ENCODE data around the gene CCDC142. TPM values are rescaled to one million over a fixed set of nuclear protein-coding genes. Genes with fewer than 3 reads are reported as not detected.
"Not testable (repeated sequence)": the region's sequence is repeated elsewhere in the genome, so short reads cannot be mapped to it uniquely, and the experiment has no call there.

Gene CCDC142
- total RNA-seq, 5 donors from 2014 or later (not counting 1 experiment from before 2014, with no cell fraction given), result 16.1 to 59.3 (median 56.7) TPM

GRCh38 chr2:74462786-74463105 is 20.1 kb downstream of the CCDC142 start:
- 93% methylated on average over 3 of the region's 4 CpGs for WGBS (ENCODE audit: insufficient coverage)
- DNase-seq (no peak), ATAC-seq (replicated peaks in 1 of 4) (no peak)
- peaks cover 17 to 39% of the 10 kb centered on the region in 2 experiments for H3K4me1 ChIP-seq (ENCODE audit: control insufficient read depth in 1 of 2, extremely low read depth in 1 of 2, insufficient read depth in 2 of 2, low read length in 2 of 2)
- no peaks in the 10 kb centered on the region for H3K27me3 ChIP-seq (replicated peaks in 1 of 2; ENCODE audit: control insufficient read depth in 2 of 2, extremely low read depth in 1 of 2, insufficient read depth in 2 of 2, low read length in 1 of 2)
- ChIA-PET CTCF (no interaction called here), POLR2A (interaction anchor here in 1 of 2 donors (0.5 kb wide), 1 partner anchor 8 kb away, joined by 7 read pairs; no protein-coding TSS in a partner anchor)
- no peak overlapping the region for H3K27ac Mint-ChIP-seq
- no peak overlapping the region for H3K4me3 ChIP-seq (ENCODE audit: control insufficient read depth in 1 of 2, extremely low read depth in 1 of 2, low read length in 1 of 2)
- H3K4me3 Mint-ChIP-seq, result peak overlapping the region in 2 of 3 donors; percentile 55 to 65
- peaks cover 5% of the 10 kb centered on the region for H3K36me3 Mint-ChIP-seq
- no peaks in the 10 kb centered on the region for H3K9me3 ChIP-seq
- H3K27ac ChIP-seq (ENCODE audit: low read length), result no peak overlapping the region
- H3K9me3 Mint-ChIP-seq, result no peaks in the 10 kb centered on the region
- H3K4me1 Mint-ChIP-seq, result peaks cover 40 to 52% (median 50%) of the 10 kb centered on the region in 3 donors
- H3K36me3 ChIP-seq (ENCODE audit: control insufficient read depth in 2 of 2, extremely low read depth in 1 of 2, insufficient read depth in 1 of 2, low read length in 1 of 2), result peaks cover 6 to 20% of the 10 kb centered on the region in 2 donors
- H3K27me3 Mint-ChIP-seq, result no peaks in the 10 kb centered on the region

GRCh38 chr2:74462054-74462785 is 20.6 kb downstream of the CCDC142 start:
- Mint-ChIP-seq H3K9me3 (no peaks in the 10 kb centered on the region), H3K36me3 (peaks cover 5% of the 10 kb centered on the region), H3K27ac (no peak overlapping the region), H3K4me3 (no peak overlapping the region), H3K27me3 (no peaks in the 10 kb centered on the region), H3K4me1 (peaks cover 43 to 57% (median 54%) of the 10 kb centered on the region in 3 donors)
- DNase-seq (no peak), ATAC-seq (replicated peaks in 1 of 4) (no peak)
- H3K9me3 ChIP-seq, result no peaks in the 10 kb centered on the region
- H3K27ac ChIP-seq (ENCODE audit: low read length), result no peak overlapping the region
- 100% methylated on average over 6 of the region's 20 CpGs for WGBS (ENCODE audit: insufficient coverage)
- CTCF ChIA-PET, result no interaction called here
- H3K4me1 ChIP-seq (ENCODE audit: control insufficient read depth in 1 of 2, extremely low read depth in 1 of 2, insufficient read depth in 2 of 2, low read length in 2 of 2), result peaks cover 17 to 40% of the 10 kb centered on the region in 2 experiments
- H3K36me3 ChIP-seq (ENCODE audit: control insufficient read depth in 2 of 2, extremely low read depth in 1 of 2, insufficient read depth in 1 of 2, low read length in 1 of 2), result peaks cover 6 to 20% of the 10 kb centered on the region in 2 donors
- no peaks in the 10 kb centered on the region for H3K27me3 ChIP-seq (replicated peaks in 1 of 2; ENCODE audit: control insufficient read depth in 2 of 2, extremely low read depth in 1 of 2, insufficient read depth in 2 of 2, low read length in 1 of 2)
- POLR2A ChIA-PET, result no interaction called here
- H3K4me3 ChIP-seq (ENCODE audit: control insufficient read depth in 1 of 2, extremely low read depth in 1 of 2, low read length in 1 of 2), result no peak overlapping the region

- ATAC-seq (replicated peaks in 1 of 4), result no peak
- Histone ChIP-seq H3K9me3 (no peaks in the 10 kb centered on the region), H3K4me3 (ENCODE audit: control insufficient read depth in 1 of 2, extremely low read depth in 1 of 2, low read length in 1 of 2) (no peak overlapping the region), H3K27me3 (replicated peaks in 1 of 2; ENCODE audit: control insufficient read depth in 2 of 2, extremely low read depth in 1 of 2, insufficient read depth in 2 of 2, low read length in 1 of 2) (no peaks in the 10 kb centered on the region), H3K27ac (ENCODE audit: low read length) (no peak overlapping the region), H3K36me3 (ENCODE audit: control insufficient read depth in 2 of 2, extremely low read depth in 1 of 2, insufficient read depth in 1 of 2, low read length in 1 of 2) (peaks cover 6 to 20% of the 10 kb centered on the region in 2 donors), H3K4me1 (ENCODE audit: control insufficient read depth in 1 of 2, extremely low read depth in 1 of 2, insufficient read depth in 2 of 2, low read length in 2 of 2) (peaks cover 23 to 48% of the 10 kb centered on the region in 2 experiments)
- WGBS (ENCODE audit: insufficient coverage), result 94% methylated on average over 24 of the region's 27 CpGs
- Mint-ChIP-seq H3K27ac (no peak overlapping the region), H3K4me3 (no peak overlapping the region), H3K27me3 (no peaks in the 10 kb centered on the region), H3K9me3 (no peaks in the 10 kb centered on the region), H3K36me3 (peaks cover 5% of the 10 kb centered on the region), H3K4me1 (peaks cover 51 to 65% (median 62%) of the 10 kb centered on the region in 3 donors)
- DNase-seq, result no peak
- POLR2A ChIA-PET, result interaction anchor here in 1 of 2 donors (0.6 kb wide), 1 partner anchor 447 kb away, joined by 4 read pairs; no protein-coding TSS in a partner anchor
- CTCF ChIA-PET, result no interaction called here
Measured at GRCh38 chr2:74461187-74462053, 21.4 kb downstream of the CCDC142 start.

- H3K27me3 ChIP-seq (replicated peaks in 1 of 2; ENCODE audit: control insufficient read depth in 2 of 2, extremely low read depth in 1 of 2, insufficient read depth in 2 of 2, low read length in 1 of 2); H3K9me3 Mint-ChIP-seq; H3K27ac ChIP-seq (ENCODE audit: low read length); POLR2A ChIA-PET; H3K27me3 Mint-ChIP-seq; H3K9me3 ChIP-seq; H3K27ac Mint-ChIP-seq; H3K36me3 Mint-ChIP-seq; ATAC-seq (replicated peaks in 1 of 4); H3K4me3 ChIP-seq (ENCODE audit: control insufficient read depth in 1 of 2, extremely low read depth in 1 of 2, low read length in 1 of 2); DNase-seq: not testable (repeated sequence)
- WGBS (ENCODE audit: insufficient coverage), result 85% methylated on average over 3 of the region's 10 CpGs
- H3K4me3 Mint-ChIP-seq, result peak overlapping the region; percentile 62 to 99 (median 93)
- peaks cover 58 to 67% (median 65%) of the 10 kb centered on the region in 3 donors for H3K4me1 Mint-ChIP-seq
- CTCF ChIA-PET, result interaction anchor here in 1 of 2 donors (0.7 kb wide), 1 partner anchor 951 kb away, joined by 3 read pairs; no protein-coding TSS in a partner anchor
- Histone ChIP-seq H3K36me3 (ENCODE audit: control insufficient read depth in 2 of 2, extremely low read depth in 1 of 2, insufficient read depth in 1 of 2, low read length in 1 of 2) (peaks cover 6 to 24% of the 10 kb centered on the region in 2 donors), H3K4me1 (ENCODE audit: control insufficient read depth in 1 of 2, extremely low read depth in 1 of 2, insufficient read depth in 2 of 2, low read length in 2 of 2) (peaks cover 30 to 53% of the 10 kb centered on the region in 2 experiments)
Measured at GRCh38 chr2:74460187-74460586, 22.6 kb downstream of the CCDC142 start.

GRCh38 chr2:74459503-74460118 is 23.2 kb downstream of the CCDC142 start:
- H3K4me3 ChIP-seq (ENCODE audit: control insufficient read depth in 1 of 2, extremely low read depth in 1 of 2, low read length in 1 of 2); H3K27me3 Mint-ChIP-seq; H3K27me3 ChIP-seq (replicated peaks in 1 of 2; ENCODE audit: control insufficient read depth in 2 of 2, extremely low read depth in 1 of 2, insufficient read depth in 2 of 2, low read length in 1 of 2); H3K9me3 Mint-ChIP-seq; H3K36me3 Mint-ChIP-seq; ATAC-seq (replicated peaks in 1 of 4); H3K9me3 ChIP-seq; DNase-seq; H3K27ac ChIP-seq (ENCODE audit: low read length): not testable (repeated sequence)
- Mint-ChIP-seq H3K4me3 (peak overlapping the region; percentile 93 to 99 (median 97)), H3K27ac (peak overlapping the region; percentile 89 to 99), H3K4me1 (peaks cover 62 to 72% (median 69%) of the 10 kb centered on the region in 3 donors)
- peaks cover 32 to 54% of the 10 kb centered on the region in 2 experiments for H3K4me1 ChIP-seq (ENCODE audit: control insufficient read depth in 1 of 2, extremely low read depth in 1 of 2, insufficient read depth in 2 of 2, low read length in 2 of 2)
- WGBS (ENCODE audit: insufficient coverage), result 91% methylated on average over 11 of the region's 13 CpGs
- ChIA-PET POLR2A (interaction anchor here in 1 of 2 donors (1.7 kb wide), 1 partner anchor 9 kb away, joined by 5 read pairs; no protein-coding TSS in a partner anchor), CTCF (interaction anchor here in 1 of 2 donors (0.5 to 1.9 kb wide), 3 partner anchors 8 to 14 kb away, joined by 3 to 13 read pairs (median 5); partner anchors contain the start of gene MRPL53)
- peaks cover 6 to 24% of the 10 kb centered on the region in 2 donors for H3K36me3 ChIP-seq (ENCODE audit: control insufficient read depth in 2 of 2, extremely low read depth in 1 of 2, insufficient read depth in 1 of 2, low read length in 1 of 2)

All from T-cell (primary cell).